ENCODE measurements around the gene OGFOD3.
"Not testable (repeated sequence)": the region's sequence is repeated elsewhere in the genome, so short reads cannot be mapped to it uniquely, and the experiment has no call there.

Gene OGFOD3

GRCh38 chr17:82373731-82374625, 44.4 kb downstream of the OGFOD3 start:
- peaks cover 52% of the 10 kb centered on the region for H3K27me3 ChIP-seq (replicated peaks)

DNA sequence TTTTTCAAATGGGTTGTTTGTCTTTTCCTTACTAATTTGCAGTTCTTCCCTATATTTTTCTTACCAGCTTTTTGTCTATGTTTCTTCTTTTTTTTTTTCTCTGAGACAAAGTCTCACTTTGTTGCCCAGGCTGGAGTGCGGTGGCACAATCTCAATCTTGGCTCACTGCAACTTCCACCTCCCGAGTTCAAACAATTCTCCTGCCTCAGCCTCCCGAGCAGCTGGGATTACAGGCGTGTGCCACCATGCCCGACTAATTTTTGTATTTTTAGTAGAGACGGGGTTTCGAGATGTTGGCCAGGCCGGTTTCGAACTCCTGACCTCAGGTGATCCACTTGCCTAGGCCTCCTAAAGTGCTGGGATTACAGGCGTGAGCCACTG, 45.3 kb downstream of the OGFOD3 start:
- H3K36me3 ChIP-seq (replicated peaks); DNase-seq; in situ Hi-C loops (cut with HindIII; ENCODE audit: low pct_ligation_motif_present, low sequenced_read_pairs); H3K27ac ChIP-seq; H3K4me3 ChIP-seq (ENCODE audit: low read depth, low read length): not testable (repeated sequence)
- H3K27me3 ChIP-seq (replicated peaks), result peaks cover 52% of the 10 kb centered on the region

More at GRCh38 chr17:82373731-82374625, 44.4 kb downstream of the OGFOD3 start:
- in situ Hi-C loops (cut with HindIII; ENCODE audit: low pct_ligation_motif_present, low sequenced_read_pairs), result no loop called here
- DNase-seq, result no peak
- TF ChIP-seq CTCF (IDR thresholded peaks at IDR 0.05; ENCODE audit: low read depth, low read length, missing control alignments), result no peak
- Histone ChIP-seq H3K36me3 (replicated peaks) (no peaks in the 10 kb centered on the region), H3K27ac (no peak overlapping the region), H3K4me3 (ENCODE audit: low read depth, low read length) (no peak overlapping the region)

DNA sequence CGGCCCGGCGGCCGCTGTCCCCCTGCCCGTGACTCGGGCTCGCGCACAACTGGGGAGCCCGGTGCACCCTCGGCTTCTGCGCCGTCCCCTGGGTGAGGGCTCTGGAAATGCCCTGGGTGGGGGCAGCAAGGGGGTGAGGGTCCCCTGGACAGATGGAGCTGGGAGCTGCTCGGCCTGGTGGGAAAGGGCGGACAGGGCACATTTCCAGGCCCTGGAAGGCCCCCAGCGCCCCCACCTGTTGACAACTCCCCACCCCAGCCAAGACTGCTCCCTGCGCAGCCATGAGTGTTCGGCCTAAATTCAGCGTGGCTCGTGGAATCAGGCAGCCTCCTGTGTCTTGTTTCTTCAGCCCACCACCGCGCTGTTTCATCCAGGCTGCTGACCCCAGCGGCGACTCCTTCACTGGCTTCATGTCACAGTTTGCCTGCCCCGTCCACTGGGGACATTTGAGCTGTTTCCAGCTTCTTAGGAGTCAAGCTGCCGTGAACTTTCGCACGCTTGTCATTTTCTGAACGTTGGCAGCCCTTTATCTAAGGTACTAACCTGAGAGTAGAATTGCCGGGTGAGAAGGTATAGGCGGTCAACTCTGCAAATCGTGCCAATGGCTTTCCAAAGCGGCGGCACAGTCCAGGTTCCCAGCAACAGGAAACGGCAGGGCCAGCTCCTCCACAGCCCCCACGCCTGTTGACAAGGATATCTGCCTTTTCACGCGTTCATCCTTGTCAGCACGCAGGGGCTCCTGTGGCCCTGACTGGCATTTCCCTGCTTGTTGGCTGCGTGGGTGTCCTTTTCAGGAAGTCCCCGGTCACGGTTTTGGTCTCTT, 45.9 kb downstream of the OGFOD3 start:
- no peak for TF ChIP-seq CTCF (IDR thresholded peaks at IDR 0.05; ENCODE audit: low read depth, low read length, missing control alignments)
- Histone ChIP-seq H3K27me3 (replicated peaks) (peaks cover 52% of the 10 kb centered on the region), H3K36me3 (replicated peaks) (no peaks in the 10 kb centered on the region), H3K27ac (no peak overlapping the region), H3K4me3 (ENCODE audit: low read depth, low read length) (no peak overlapping the region)
- in situ Hi-C loops (cut with HindIII; ENCODE audit: low pct_ligation_motif_present, low sequenced_read_pairs), result no loop called here
- DNase-seq, result no peak

DNA sequence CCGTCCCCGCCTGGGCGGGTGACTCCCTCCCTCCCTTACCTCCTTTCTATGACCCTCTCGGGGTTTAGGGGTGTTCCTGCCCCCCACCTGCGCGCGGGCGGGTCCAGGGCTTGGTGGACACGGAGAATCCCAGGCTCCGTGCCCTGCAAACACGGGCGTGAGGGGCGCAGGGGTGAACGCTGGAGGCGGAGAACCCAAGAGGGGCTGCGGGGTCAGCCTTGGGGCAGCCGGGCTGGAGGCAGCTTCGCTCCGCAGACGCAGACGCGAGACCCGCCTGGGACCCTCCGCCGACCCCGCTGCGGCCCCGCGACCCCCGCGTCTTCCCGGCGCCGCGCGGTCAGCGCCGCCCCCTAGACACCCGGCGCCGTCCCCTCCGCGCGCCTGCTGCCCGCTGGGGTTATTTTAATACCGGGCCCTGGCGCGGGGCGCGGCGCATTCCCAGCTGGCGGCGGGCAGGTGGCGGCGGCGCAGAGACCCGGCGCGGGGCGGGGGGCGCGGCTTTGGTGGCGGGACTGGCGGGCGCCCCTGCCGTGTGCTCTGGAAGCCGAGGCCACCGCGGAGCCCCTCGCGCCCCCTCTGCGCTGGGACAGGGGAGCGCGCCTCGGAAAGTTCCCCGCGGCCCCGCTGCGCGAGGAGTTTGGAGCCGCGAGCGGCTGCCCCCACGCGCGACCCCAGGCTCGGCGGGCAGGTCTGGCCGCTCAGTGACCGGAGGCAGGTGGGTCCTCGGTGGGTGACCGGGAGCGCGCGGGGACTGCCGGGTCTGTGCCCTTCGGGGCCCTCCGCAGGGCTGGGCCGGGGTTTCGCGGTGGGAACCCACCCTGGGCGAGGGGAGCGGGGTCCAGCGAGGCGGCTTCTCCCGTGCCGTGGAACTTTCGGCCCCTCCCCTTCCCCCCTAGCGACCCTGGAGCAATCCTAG, 46.8 kb downstream of the OGFOD3 start, which contains the start of gene UTS2R:
TSS of gene UTS2R (plus strand) at position 433 of the 916 bp plus-strand sequence. CDS start 2,560 bp downstream, outside the sequence.
- H3K27ac ChIP-seq, result no peak within 1 kb of the TSS
- peaks cover 52% of the 10 kb centered on the region for H3K27me3 ChIP-seq (replicated peaks)
- TF ChIP-seq CTCF (IDR thresholded peaks at IDR 0.05; ENCODE audit: low read depth, low read length, missing control alignments), result no peak
- H3K36me3 ChIP-seq (replicated peaks), result no peaks in the 10 kb centered on the region
- DNase-seq, result no peak
- peak within 1 kb of the TSS; percentile 3 for H3K4me3 ChIP-seq (ENCODE audit: low read depth, low read length)
- in situ Hi-C loops (cut with HindIII; ENCODE audit: low pct_ligation_motif_present, low sequenced_read_pairs), result no loop called here

DNA sequence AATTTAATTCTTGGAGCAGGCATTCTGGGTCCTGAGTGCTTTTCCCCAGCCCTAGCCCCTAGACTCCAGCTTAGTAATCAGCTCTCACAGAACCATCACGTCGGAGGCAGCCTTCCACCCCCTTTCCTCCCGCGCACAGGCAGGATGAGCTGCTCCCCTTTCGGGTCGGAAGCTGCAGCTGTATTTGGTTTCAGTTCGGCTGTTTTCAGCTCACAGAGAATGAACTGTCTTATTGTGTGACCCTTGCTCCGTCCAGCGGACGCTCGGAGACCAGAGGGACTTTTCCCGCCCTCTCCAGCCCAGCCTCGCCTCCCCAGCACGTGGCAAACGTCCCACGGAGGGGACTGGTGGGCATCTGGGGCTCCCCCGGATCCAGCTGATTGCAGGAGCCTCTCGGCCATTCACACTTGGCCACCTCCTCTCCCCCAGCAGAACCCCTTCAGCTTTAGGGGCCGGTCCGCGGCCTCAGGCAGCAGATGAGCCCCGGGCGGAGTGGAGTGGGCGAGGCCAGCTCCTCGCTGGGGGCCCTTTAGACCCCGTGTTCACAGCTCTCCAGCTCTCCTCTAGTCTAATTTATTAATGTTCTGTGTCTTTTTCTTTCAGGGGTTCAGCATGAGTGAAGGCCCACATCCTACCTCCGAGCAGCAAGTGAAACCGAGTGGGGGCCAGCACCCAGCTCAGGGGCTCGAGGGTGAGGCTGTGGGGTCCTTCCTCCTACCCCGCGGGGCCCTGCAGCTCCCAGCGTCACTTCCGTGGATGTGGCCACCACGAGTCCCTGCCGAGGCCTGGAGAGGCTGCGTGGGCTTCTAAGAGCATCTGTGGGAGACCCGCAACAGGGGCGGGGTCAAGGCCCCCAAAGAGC, 47.7 kb downstream of the OGFOD3 start:
- Histone ChIP-seq H3K27me3 (replicated peaks) (peaks cover 49% of the 10 kb centered on the region), H3K4me3 (ENCODE audit: low read depth, low read length) (peak overlapping the region; percentile 3)

More for the DNA sequence above, 47.7 kb downstream of the OGFOD3 start:
- no peak for TF ChIP-seq CTCF (IDR thresholded peaks at IDR 0.05; ENCODE audit: low read depth, low read length, missing control alignments)
- in situ Hi-C loops (cut with HindIII; ENCODE audit: low pct_ligation_motif_present, low sequenced_read_pairs), result no loop called here
- no peaks in the 10 kb centered on the region for H3K36me3 ChIP-seq (replicated peaks)
- H3K27ac ChIP-seq, result no peak overlapping the region
- DNase-seq, result no peak
